Transverse colon (tissue), 4 donors: ENCODE results near the gene GDF7. TPM values are rescaled to one million over a fixed set of nuclear protein-coding genes. Genes with fewer than 3 reads are reported as not detected.
A peak's percentile ranks its signal among the peaks of the same experiment; 100 is the strongest.

Experiments used
- DNase-seq: peaks from one replicate; pipeline ENCODE4 v3.0.0-alpha.2; 2019
- H3K27ac ChIP-seq, 4 donors: fragments of 200-600 bp; sonication (generic); 2 replicates each; pipeline ENCODE4 v1.5.1; 2016 to 2018; ENCODE audit warnings: inconsistent platforms in 4 of 4
- H3K27me3 ChIP-seq: fragments of 200-600 bp; sonication (generic); 2 replicates; pipeline ENCODE4 v1.5.1; 2017; ENCODE audit warnings: inconsistent platforms
- H3K36me3 ChIP-seq, 4 donors: fragments of 200-600 bp; sonication (generic); 2 replicates each; pipeline ENCODE4 v1.5.1; 2017 to 2019; ENCODE audit warnings: inconsistent platforms in 4 of 4
- H3K4me1 ChIP-seq, 4 donors: fragments of 200-600 bp; sonication (generic); 2 replicates each; pipeline ENCODE4 v1.5.1; 2017 to 2020; ENCODE audit warnings: inconsistent platforms in 4 of 4
- H3K4me3 ChIP-seq, 4 donors: fragments of 200-600 bp; sonication (generic); 1 replicate in 1 of 4; 2 replicates in 3 of 4; pipeline versions ENCODE4 v1.5.1 to v1.6.1; 2017 to 2019; ENCODE audit warnings: inconsistent platforms in 4 of 4
- H3K9me3 ChIP-seq, 2 donors: fragments of 200-600 bp; sonication (generic); 2 replicates each; pipeline ENCODE4 v1.5.1; 2017 to 2019; ENCODE audit warnings: inconsistent platforms in 2 of 2
- CTCF ChIP-seq, 5 experiments: fragments of 200-600 bp in 3 of 5; fragments of 450-650 bp in 2 of 5; sonication (generic) in 3 of 5; IDR thresholded peaks; 1 replicate in 2 of 5; 2 replicates in 3 of 5; pipeline ENCODE4 v1.5.1; 2016 to 2017; ENCODE audit warnings: antibody characterized with exemption in 5 of 5, inconsistent platforms in 3 of 5, mild to moderate bottlenecking in 2 of 5, moderate library complexity in 1 of 5
- EP300 ChIP-seq: sonication (generic); formaldehyde crosslinking; IDR thresholded peaks from one replicate; pipeline ENCODE4 v1.6.1; 2017; ENCODE audit warnings: antibody characterized with exemption, low read depth
- POLR2A ChIP-seq: fragments of 450-650 bp; IDR thresholded peaks from one replicate; pipeline ENCODE4 v1.6.1; 2016; ENCODE audit warnings: antibody characterized with exemption, mild to moderate bottlenecking, moderate library complexity
- POLR2AphosphoS5 ChIP-seq, 3 donors: sonication (generic); formaldehyde crosslinking; IDR thresholded peaks; one replicate each; pipeline ENCODE4 v1.6.1; 2016; ENCODE audit warnings: antibody characterized with exemption in 3 of 3
- WGBS, 2 donors: methylation state at CpG; one replicate each; pipeline ENCODE4 v1.1.5; 2018; ENCODE audit warnings: low coverage in 1 of 2; 5-methylcytosine and 5-hydroxymethylcytosine counted together
- in situ Hi-C, 4 donors: fragments of 200-750 bp; cut with MboI; loops; one replicate each; pipeline versions ENCODE4 v1.15.0 to v1.15.1; 2017; ENCODE audit warnings: low sequenced_read_pairs in 3 of 4, low pct_ligation_motif_present in 1 of 4, low pct_unique_long_range_greater_than_20kb in 1 of 4
- intact Hi-C: fragments of 100-400 bp; cut with DNase I; formaldehyde crosslinking; loops from one replicate; pipeline ENCODE4 v1.15.1; 2023; ENCODE audit warnings: low total_unique reads
- total RNA-seq, 4 donors: library from RNA; depleted of rRNA; stranded (reverse); fragments of >200 nt; gene quantifications; one replicate each; pipeline ENCODE4 v1.1.0, GENCODE V29; 2016

Gene GDF7
- total RNA-seq, 4 donors from 2014 or later, result 0.20 to 1.1 (median 0.58) TPM

GRCh38 chr2:20623741-20624155, 43.2 kb upstream of the GDF7 start:
- no peak overlapping the region for H3K4me3 ChIP-seq
- WGBS, 2 donors, result 90% methylated on average over 7 of the region's 7 CpGs; no CpG with 5 or more reads in 1 of the 2 donors
- H3K36me3 ChIP-seq, result peaks cover 0 to 34% (median 3%) of the 10 kb centered on the region in 4 donors
- no peak for TF ChIP-seq POLR2A
- no peak for TF ChIP-seq POLR2AphosphoS5 (IDR thresholded peaks at IDR 0.05)
- no peak for TF ChIP-seq EP300
- TF ChIP-seq CTCF (IDR thresholded peaks at IDR 0.05), result no peak
- no peaks in the 10 kb centered on the region for H3K27me3 ChIP-seq
- H3K4me1 ChIP-seq, result peaks cover 5 to 20% (median 15%) of the 10 kb centered on the region in 4 donors
- no peak overlapping the region for H3K27ac ChIP-seq
- in situ Hi-C loops (no loop called here), intact Hi-C loops (no loop called here)
- no peak for DNase-seq
- H3K9me3 ChIP-seq, result no peaks in the 10 kb centered on the region

GRCh38 chr2:20624156-20624883, 42.6 kb upstream of the GDF7 start:
- Histone ChIP-seq H3K27me3 (no peaks in the 10 kb centered on the region), H3K9me3 (no peaks in the 10 kb centered on the region), H3K4me1 (peaks cover 0 to 14% (median 10%) of the 10 kb centered on the region in 4 donors), H3K27ac (no peak overlapping the region), H3K4me3 (no peak overlapping the region), H3K36me3 (peaks cover 0 to 34% (median 3%) of the 10 kb centered on the region in 4 donors)
- no peak for TF ChIP-seq EP300
- no peak for TF ChIP-seq POLR2AphosphoS5 (IDR thresholded peaks at IDR 0.05)
- TF ChIP-seq CTCF (IDR thresholded peaks at IDR 0.05), result no peak
- no peak for TF ChIP-seq POLR2A
- in situ Hi-C loops, result no loop called here
- intact Hi-C loops, result no loop called here
- WGBS, 2 donors, result 95% methylated on average over 16 of the region's 20 CpGs; no CpG with 5 or more reads in 1 of the 2 donors
- no peak for DNase-seq

GRCh38 chr2:20624884-20625485, 42.0 kb upstream of the GDF7 start:
- intact Hi-C loops, result no loop called here
- H3K27ac ChIP-seq, result peak overlapping the region in 2 of 4 donors; percentile 43 to 45
- no peak overlapping the region for H3K4me3 ChIP-seq
- no peak for DNase-seq
- no peak for TF ChIP-seq CTCF (IDR thresholded peaks at IDR 0.05)
- no peak for TF ChIP-seq POLR2AphosphoS5 (IDR thresholded peaks at IDR 0.05)
- no peak for TF ChIP-seq EP300
- no peak for TF ChIP-seq POLR2A
- peaks cover 0 to 34% (median 3%) of the 10 kb centered on the region in 4 donors for H3K36me3 ChIP-seq
- 87% methylated on average over 11 of the region's 11 CpGs; no CpG with 5 or more reads in 1 of the 2 donors for WGBS, 2 donors
- in situ Hi-C loops, result loop anchor here in 2 of 4 donors (25.0 kb wide), 2 partner anchors 188 to 738 kb away; partner anchors contain the start of gene RHOB (in 1 of the 2)
- H3K9me3 ChIP-seq, result no peaks in the 10 kb centered on the region
- H3K27me3 ChIP-seq, result no peaks in the 10 kb centered on the region
- H3K4me1 ChIP-seq, result peaks cover 0 to 8% (median 4%) of the 10 kb centered on the region in 4 donors
